Fibroblast of skin of right quadriceps (primary cell): Measurements from ENCODE around the gene PKNOX2.
A peak's percentile ranks its signal among the peaks of the same experiment; 100 is the strongest.

Experiments used
- DNase-seq: peaks from one replicate; pipeline ENCODE4 v3.0.0-alpha.2; 2013

The PKNOX2 gene

GRCh38 chr11:125426818-125427528 is 262.4 kb downstream of the PKNOX2 start:
- no peak for DNase-seq

- no peak for DNase-seq
Observed at GRCh38 chr11:125428486-125429173, 264.1 kb downstream of the PKNOX2 start.

- peak; percentile 32 for DNase-seq
Observed at GRCh38 chr11:125429174-125429707, 264.7 kb downstream of the PKNOX2 start.

- no peak for DNase-seq
Observed at GRCh38 chr11:125429807-125430678, 265.5 kb downstream of the PKNOX2 start.

GRCh38 chr11:125431009-125431408 is 266.5 kb downstream of the PKNOX2 start:
- no peak for DNase-seq

- DNase-seq: no peak
Observed at GRCh38 chr11:125431481-125431880, 266.9 kb downstream of the PKNOX2 start.

- peak; percentile 30 for DNase-seq
Observed at GRCh38 chr11:125433454-125434121, 269.0 kb downstream of the PKNOX2 start.

GRCh38 chr11:125435461-125436238 is 271.1 kb downstream of the PKNOX2 start:
- no peak for DNase-seq

GRCh38 chr11:125441648-125442410 is 277.3 kb downstream of the PKNOX2 start:
- DNase-seq: no peak

GRCh38 chr11:125442946-125443345 is 278.4 kb downstream of the PKNOX2 start:
- DNase-seq: no peak

GRCh38 chr11:125443767-125444311 is 279.3 kb downstream of the PKNOX2 start:
- DNase-seq: no peak

- no peak for DNase-seq
Observed at GRCh38 chr11:125445731-125446130, 281.2 kb downstream of the PKNOX2 start.

GRCh38 chr11:125446279-125446678 is 281.7 kb downstream of the PKNOX2 start:
- no peak for DNase-seq

GRCh38 chr11:125447721-125448120 is 283.2 kb downstream of the PKNOX2 start:
- DNase-seq: no peak

- no peak for DNase-seq
Observed at GRCh38 chr11:125448136-125448535, 283.6 kb downstream of the PKNOX2 start.

- no peak for DNase-seq
Observed at GRCh38 chr11:125449565-125449964, 285.0 kb downstream of the PKNOX2 start.

- no peak for DNase-seq
Observed at GRCh38 chr11:125451400-125452124, 287.0 kb downstream of the PKNOX2 start.

- no peak for DNase-seq
Observed at GRCh38 chr11:125452125-125452470, 287.5 kb downstream of the PKNOX2 start.

GRCh38 chr11:125454047-125454446 is 289.5 kb downstream of the PKNOX2 start:
- DNase-seq: no peak

GRCh38 chr11:125455851-125456250 is 291.3 kb downstream of the PKNOX2 start:
- no peak for DNase-seq
